H1 (cell line): ENCODE results near the gene MYO9B.

Experiments
- ASH2L ChIP-seq: fragments of 200-600, 300-600 bp; sonication (generic); IDR thresholded peaks from one replicate; pipeline ENCODE4 v1.7.1; 2017; ENCODE audit warnings: low read length
- CHD2 ChIP-seq: IDR thresholded peaks from 2 replicates; pipeline ENCODE4 v1.6.1; 2012; ENCODE audit warnings: low read length, improper control_type of control experiment

GRCh38 chr19:17249887-17250548 is 174.4 kb downstream of the MYO9B start:
- TF ChIP-seq CHD2 (no peak), ASH2L (no peak)
